Measurements from ENCODE around the gene TMEM245.
"Not testable (repeated sequence)": the region's sequence is repeated elsewhere in the genome, so short reads cannot be mapped to it uniquely, and the experiment has no call there.

TMEM245 gene

DNA sequence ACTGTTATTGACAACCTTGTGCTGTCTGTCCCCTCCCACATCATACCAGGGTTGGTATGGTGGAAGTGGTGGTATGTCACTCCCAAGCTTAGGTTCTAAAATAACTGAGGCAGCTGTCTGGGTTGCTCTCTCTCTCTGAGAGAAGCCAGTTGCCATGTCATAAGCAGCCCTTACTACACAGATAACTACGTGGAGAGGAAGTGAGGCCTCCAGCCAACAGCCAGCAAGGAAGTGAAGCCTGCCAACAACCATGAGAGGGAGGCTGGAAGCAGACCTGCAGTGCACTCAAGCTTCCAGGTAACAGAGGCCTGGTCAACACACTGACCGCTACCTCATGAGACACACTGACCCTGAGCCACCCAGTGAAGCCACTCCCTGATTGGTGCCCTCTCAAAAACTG lies 125.1 kb downstream of the TMEM245 start:
- H3K9ac ChIP-seq (ENCODE audit: low read length), result no peak overlapping the region
- peaks cover 15% of the 10 kb centered on the region for H3K36me3 ChIP-seq (ENCODE audit: control insufficient read depth, insufficient read depth, low read length)
- no peak overlapping the region for H3K27ac ChIP-seq (ENCODE audit: low read depth, low read length)
- H3K27me3 ChIP-seq (ENCODE audit: control insufficient read depth, insufficient read depth, low read length), result no peaks in the 10 kb centered on the region
- H3K4me1 ChIP-seq (ENCODE audit: control insufficient read depth, insufficient read depth, low read length), result no peaks in the 10 kb centered on the region
- no peak overlapping the region for H3K4me3 ChIP-seq (ENCODE audit: low read depth, low read length)
- H3K9me3 ChIP-seq (ENCODE audit: control insufficient read depth, insufficient read depth, low read depth, low read length), result no peaks in the 10 kb centered on the region

DNA sequence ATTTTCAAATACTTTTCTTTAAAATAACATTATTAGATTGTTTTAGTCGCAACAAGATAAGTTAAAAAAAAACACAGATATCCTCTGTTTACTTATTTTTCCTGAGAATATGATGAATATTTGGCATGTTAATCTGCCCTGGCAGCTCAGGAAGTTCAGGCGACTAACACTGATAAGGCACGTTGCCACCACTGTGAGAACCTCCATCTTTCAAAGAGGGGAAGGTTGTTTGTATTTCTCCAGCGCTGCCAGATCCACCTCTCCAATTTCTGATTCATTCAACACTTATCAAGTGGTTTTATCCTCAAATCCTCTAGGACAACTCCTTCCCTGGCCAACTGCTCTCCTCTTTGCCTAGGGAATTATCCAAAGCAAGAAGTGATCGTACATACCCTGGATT lies 128.3 kb downstream of the TMEM245 start:
- no peak overlapping the region for H3K9ac ChIP-seq (ENCODE audit: low read length)
- H3K4me3 ChIP-seq (ENCODE audit: low read depth, low read length), result no peak overlapping the region
- peaks cover 21% of the 10 kb centered on the region for H3K36me3 ChIP-seq (ENCODE audit: control insufficient read depth, insufficient read depth, low read length)
- H3K9me3 ChIP-seq (ENCODE audit: control insufficient read depth, insufficient read depth, low read depth, low read length), result no peaks in the 10 kb centered on the region
- H3K27ac ChIP-seq (ENCODE audit: low read depth, low read length), result no peak overlapping the region
- no peaks in the 10 kb centered on the region for H3K27me3 ChIP-seq (ENCODE audit: control insufficient read depth, insufficient read depth, low read length)
- H3K4me1 ChIP-seq (ENCODE audit: control insufficient read depth, insufficient read depth, low read length), result no peaks in the 10 kb centered on the region

DNA sequence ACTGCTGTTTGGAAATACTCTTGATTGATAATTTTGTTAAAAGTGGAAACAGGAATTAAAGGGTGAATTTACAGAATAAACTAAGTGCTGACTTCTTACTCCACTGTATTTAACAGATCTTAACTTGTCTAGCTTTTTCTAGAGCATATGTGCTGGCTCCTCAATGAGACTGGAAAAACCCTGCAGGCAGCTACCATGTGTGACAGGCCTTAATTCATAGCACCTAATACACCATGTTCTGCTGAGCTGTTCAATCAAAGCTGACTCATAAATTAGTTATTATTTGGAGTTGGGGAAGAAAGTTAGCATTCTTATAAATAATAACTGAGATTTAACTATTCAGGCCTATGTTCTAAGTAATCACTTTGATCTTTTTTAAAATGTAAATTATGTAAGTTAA lies 135.9 kb downstream of the TMEM245 start:
- Histone ChIP-seq H3K27me3 (ENCODE audit: control insufficient read depth, insufficient read depth, low read length) (no peaks in the 10 kb centered on the region), H3K27ac (ENCODE audit: low read depth, low read length) (no peak overlapping the region), H3K4me3 (ENCODE audit: low read depth, low read length) (no peak overlapping the region), H3K4me1 (ENCODE audit: control insufficient read depth, insufficient read depth, low read length) (no peaks in the 10 kb centered on the region), H3K36me3 (ENCODE audit: control insufficient read depth, insufficient read depth, low read length) (peaks cover 31% of the 10 kb centered on the region), H3K9ac (ENCODE audit: low read length) (no peak overlapping the region), H3K9me3 (ENCODE audit: control insufficient read depth, insufficient read depth, low read depth, low read length) (no peaks in the 10 kb centered on the region)

DNA sequence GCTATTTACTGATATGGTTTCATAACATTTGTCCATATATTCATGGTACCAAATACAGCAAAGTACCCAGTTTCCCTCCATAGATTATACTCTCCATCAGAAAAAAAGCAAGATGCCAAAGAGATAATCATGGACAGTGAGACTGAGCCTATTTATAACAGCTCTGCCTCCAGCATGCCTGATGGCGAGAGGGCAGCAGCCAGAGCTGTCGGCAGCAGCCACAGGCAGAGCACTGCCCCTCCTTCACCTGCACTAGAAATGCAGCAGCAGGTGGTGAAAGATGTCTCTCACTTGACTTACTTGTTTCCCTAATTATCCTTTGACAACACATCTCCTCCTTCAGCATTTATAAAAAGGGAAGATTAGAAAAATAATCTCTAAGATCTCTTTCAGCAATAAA lies 138.9 kb downstream of the TMEM245 start:
- H3K9ac ChIP-seq (ENCODE audit: low read length), result no peak overlapping the region
- no peaks in the 10 kb centered on the region for H3K27me3 ChIP-seq (ENCODE audit: control insufficient read depth, insufficient read depth, low read length)
- H3K4me1 ChIP-seq (ENCODE audit: control insufficient read depth, insufficient read depth, low read length), result no peaks in the 10 kb centered on the region
- H3K27ac ChIP-seq (ENCODE audit: low read depth, low read length), result no peak overlapping the region
- no peak overlapping the region for H3K4me3 ChIP-seq (ENCODE audit: low read depth, low read length)
- H3K36me3 ChIP-seq (ENCODE audit: control insufficient read depth, insufficient read depth, low read length), result peaks cover 39% of the 10 kb centered on the region
- H3K9me3 ChIP-seq (ENCODE audit: control insufficient read depth, insufficient read depth, low read depth, low read length), result no peaks in the 10 kb centered on the region

DNA sequence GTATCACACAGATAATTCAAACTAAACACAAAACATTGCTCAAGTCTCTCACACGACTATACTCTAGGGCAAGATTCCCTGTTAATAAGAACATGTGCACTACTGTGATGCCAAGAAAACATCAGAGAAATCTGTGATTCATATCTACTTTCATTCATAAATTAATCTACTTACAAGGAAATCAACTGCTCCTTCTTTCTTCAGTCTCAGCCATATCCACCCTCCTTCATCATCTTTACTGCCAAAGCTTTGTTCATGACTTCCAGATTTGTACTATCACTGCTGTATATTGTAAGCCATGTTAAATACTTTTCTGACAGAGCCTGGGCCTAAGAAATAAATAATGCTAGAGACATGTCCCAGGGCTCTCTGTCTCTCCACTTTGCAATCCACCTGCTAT lies 141.5 kb downstream of the TMEM245 start:
- Histone ChIP-seq H3K27ac (ENCODE audit: low read depth, low read length) (no peak overlapping the region), H3K9me3 (ENCODE audit: control insufficient read depth, insufficient read depth, low read depth, low read length) (no peaks in the 10 kb centered on the region), H3K9ac (ENCODE audit: low read length) (no peak overlapping the region), H3K4me1 (ENCODE audit: control insufficient read depth, insufficient read depth, low read length) (no peaks in the 10 kb centered on the region), H3K36me3 (ENCODE audit: control insufficient read depth, insufficient read depth, low read length) (peaks cover 39% of the 10 kb centered on the region), H3K27me3 (ENCODE audit: control insufficient read depth, insufficient read depth, low read length) (no peaks in the 10 kb centered on the region), H3K4me3 (ENCODE audit: low read depth, low read length) (no peak overlapping the region)

DNA sequence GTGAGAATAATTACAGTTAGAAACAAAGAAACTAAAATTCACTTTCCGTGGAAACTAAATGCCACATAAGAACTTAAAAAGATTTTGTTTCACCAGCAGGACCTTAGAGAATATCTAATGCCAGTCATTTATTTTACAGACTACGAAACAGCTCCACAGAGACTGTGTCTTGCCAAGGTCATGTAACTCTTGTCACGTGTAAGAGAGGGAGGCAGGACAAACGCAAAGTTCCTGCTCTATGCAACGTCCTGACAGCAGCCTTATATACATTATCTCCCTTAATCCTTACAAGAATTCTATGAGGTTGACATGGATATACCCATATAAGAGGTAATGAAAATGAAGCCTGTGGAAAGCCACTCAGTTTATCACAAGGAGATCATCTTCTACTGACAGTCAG lies 145.9 kb downstream of the TMEM245 start:
- Histone ChIP-seq H3K9ac (ENCODE audit: low read length) (no peak overlapping the region), H3K4me1 (ENCODE audit: control insufficient read depth, insufficient read depth, low read length) (no peaks in the 10 kb centered on the region), H3K27me3 (ENCODE audit: control insufficient read depth, insufficient read depth, low read length) (no peaks in the 10 kb centered on the region), H3K36me3 (ENCODE audit: control insufficient read depth, insufficient read depth, low read length) (peaks cover 46% of the 10 kb centered on the region), H3K9me3 (ENCODE audit: control insufficient read depth, insufficient read depth, low read depth, low read length) (no peaks in the 10 kb centered on the region; the same call in 1 of the 2 replicates), H3K4me3 (ENCODE audit: low read depth, low read length) (no peak overlapping the region), H3K27ac (ENCODE audit: low read depth, low read length) (no peak overlapping the region)

DNA sequence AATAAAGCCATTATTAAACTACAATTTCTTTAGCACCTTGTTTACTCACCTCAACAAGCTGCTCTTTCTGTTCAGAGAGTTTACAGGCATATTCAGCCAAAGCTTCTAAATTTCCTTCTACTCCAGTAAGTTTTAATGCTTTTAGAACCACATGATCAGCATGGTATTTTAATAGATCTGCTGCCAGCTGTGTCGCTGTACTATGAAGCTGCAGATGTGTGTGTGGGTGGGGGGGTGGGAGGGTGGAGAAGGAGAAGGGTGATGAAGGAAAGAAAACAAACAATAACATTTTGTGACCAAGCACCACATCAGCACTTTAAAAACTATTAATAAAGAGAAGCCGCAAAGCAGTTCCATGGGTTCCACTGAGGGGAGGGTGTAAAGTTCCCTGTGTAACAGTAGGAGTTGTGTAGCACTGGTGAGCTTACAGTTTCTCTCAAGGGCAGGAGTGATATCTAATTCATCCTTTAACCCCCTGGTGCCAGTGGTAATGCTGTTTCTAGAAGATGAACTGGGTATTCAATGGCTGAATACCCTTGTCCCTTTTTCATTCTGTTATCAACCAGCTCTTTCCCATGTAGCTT lies 147.0 kb downstream of the TMEM245 start:
- Histone ChIP-seq H3K4me1 (ENCODE audit: control insufficient read depth, insufficient read depth, low read length) (no peaks in the 10 kb centered on the region), H3K9me3 (ENCODE audit: control insufficient read depth, insufficient read depth, low read depth, low read length) (no peaks in the 10 kb centered on the region; the same call in 1 of the 2 replicates), H3K27ac (ENCODE audit: low read depth, low read length) (no peak overlapping the region), H3K4me3 (ENCODE audit: low read depth, low read length) (no peak overlapping the region), H3K9ac (ENCODE audit: low read length) (no peak overlapping the region), H3K36me3 (ENCODE audit: control insufficient read depth, insufficient read depth, low read length) (peaks cover 42% of the 10 kb centered on the region), H3K27me3 (ENCODE audit: control insufficient read depth, insufficient read depth, low read length) (no peaks in the 10 kb centered on the region)

DNA sequence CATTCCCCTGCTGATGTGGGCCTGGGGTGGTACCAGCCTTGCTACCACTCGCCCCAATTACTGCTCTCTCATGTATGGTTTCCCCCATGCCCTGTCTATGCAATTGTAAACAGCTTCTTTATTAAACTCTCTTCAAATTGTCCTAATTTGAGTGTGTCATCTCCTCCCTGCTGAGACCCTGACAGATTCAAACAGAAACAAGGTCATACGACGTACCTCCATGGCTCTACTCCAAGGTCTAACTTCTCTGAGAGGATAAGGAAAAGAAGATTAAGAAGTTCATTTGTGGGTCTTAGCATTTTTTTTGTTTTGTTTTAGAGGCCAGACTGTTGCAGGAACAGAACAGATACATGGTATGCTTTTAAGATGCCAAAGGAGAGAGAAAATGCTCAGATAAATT lies 147.6 kb downstream of the TMEM245 start:
- Histone ChIP-seq H3K9ac (ENCODE audit: low read length) (no peak overlapping the region), H3K27me3 (ENCODE audit: control insufficient read depth, insufficient read depth, low read length) (no peaks in the 10 kb centered on the region), H3K4me3 (ENCODE audit: low read depth, low read length) (no peak overlapping the region), H3K27ac (ENCODE audit: low read depth, low read length) (no peak overlapping the region), H3K4me1 (ENCODE audit: control insufficient read depth, insufficient read depth, low read length) (no peaks in the 10 kb centered on the region), H3K9me3 (ENCODE audit: control insufficient read depth, insufficient read depth, low read depth, low read length) (no peaks in the 10 kb centered on the region; the same call in 1 of the 2 replicates), H3K36me3 (ENCODE audit: control insufficient read depth, insufficient read depth, low read length) (peaks cover 42% of the 10 kb centered on the region)

DNA sequence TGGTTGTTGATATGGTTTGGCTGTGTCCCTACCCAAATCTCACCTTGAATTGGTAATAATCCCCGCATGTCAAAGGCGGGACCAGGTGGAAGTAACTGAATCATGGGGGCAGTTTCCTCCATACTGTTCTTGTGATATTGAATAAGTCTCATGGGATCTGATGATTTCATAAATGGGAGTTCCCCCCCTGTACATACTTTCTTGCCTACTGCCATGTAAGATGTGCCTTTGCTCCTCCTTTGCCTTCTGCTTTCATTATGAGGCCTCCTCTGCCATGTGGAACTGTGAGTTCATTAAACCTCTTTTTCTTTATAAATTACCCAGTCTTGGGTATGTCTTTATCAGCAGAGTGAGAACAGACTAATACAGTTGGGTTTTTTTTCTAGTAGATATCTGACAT lies 148.4 kb downstream of the TMEM245 start:
- H3K9ac ChIP-seq (ENCODE audit: low read length); H3K27me3 ChIP-seq (ENCODE audit: control insufficient read depth, insufficient read depth, low read length); H3K4me1 ChIP-seq (ENCODE audit: control insufficient read depth, insufficient read depth, low read length); H3K27ac ChIP-seq (ENCODE audit: low read depth, low read length); H3K9me3 ChIP-seq (ENCODE audit: control insufficient read depth, insufficient read depth, low read depth, low read length); H3K4me3 ChIP-seq (ENCODE audit: low read depth, low read length): not testable (repeated sequence)
- peaks cover 39% of the 10 kb centered on the region for H3K36me3 ChIP-seq (ENCODE audit: control insufficient read depth, insufficient read depth, low read length)

DNA sequence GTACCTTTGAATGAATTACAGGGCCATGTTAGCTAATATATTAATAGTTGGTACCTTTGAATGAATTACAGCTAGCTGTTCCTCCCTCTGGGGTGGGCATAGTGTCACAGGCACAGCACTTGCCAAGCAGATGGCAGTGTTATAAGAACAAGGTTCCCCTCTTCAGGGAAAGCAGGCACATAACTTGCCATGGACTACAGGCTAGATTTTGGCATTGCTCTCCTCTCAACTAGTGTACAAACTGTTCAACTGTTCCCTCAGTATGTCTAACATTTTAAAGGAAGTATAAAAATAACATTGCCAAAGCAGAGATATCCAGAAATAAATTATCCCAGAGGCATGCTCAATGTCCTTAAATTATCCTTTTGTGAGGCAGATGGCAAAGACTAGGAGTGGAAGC lies 151.8 kb downstream of the TMEM245 start:
- Histone ChIP-seq H3K27me3 (ENCODE audit: control insufficient read depth, insufficient read depth, low read length) (no peaks in the 10 kb centered on the region), H3K4me3 (ENCODE audit: low read depth, low read length) (no peak overlapping the region), H3K36me3 (ENCODE audit: control insufficient read depth, insufficient read depth, low read length) (peaks cover 49% of the 10 kb centered on the region), H3K27ac (ENCODE audit: low read depth, low read length) (no peak overlapping the region), H3K4me1 (ENCODE audit: control insufficient read depth, insufficient read depth, low read length) (no peaks in the 10 kb centered on the region), H3K9me3 (ENCODE audit: control insufficient read depth, insufficient read depth, low read depth, low read length) (no peaks in the 10 kb centered on the region; the same call in 1 of the 2 replicates), H3K9ac (ENCODE audit: low read length) (no peak overlapping the region)

Data from HUES6 (cell line).